Endothelial cell (in vitro differentiated cells): Measurements from ENCODE around the gene EBLN2. TPM values are rescaled to one million over a fixed set of nuclear protein-coding genes. Genes with fewer than 3 reads are reported as not detected.
A peak's percentile ranks its signal among the peaks of the same experiment; 100 is the strongest.

Source experiments
- DNase-seq: peaks from one replicate; pipeline ENCODE4 v3.0.0; 2021; ENCODE audit warnings: low spot score
- H3K27ac Mint-ChIP-seq: one replicate; pipeline ENCODE4 v1.8.0; 2021; ENCODE audit warnings: mixed read lengths, inconsistent platforms; ENCODE audit not compliant: unreplicated experiment
- H3K27me3 Mint-ChIP-seq: one replicate; pipeline ENCODE4 v1.8.0; 2021; ENCODE audit warnings: mild to moderate bottlenecking, moderate library complexity, mixed read lengths, inconsistent platforms; ENCODE audit not compliant: unreplicated experiment
- H3K36me3 Mint-ChIP-seq: one replicate; pipeline ENCODE4 v1.8.0; 2021; ENCODE audit warnings: mild to moderate bottlenecking, low read depth, mixed read lengths, inconsistent platforms; ENCODE audit not compliant: unreplicated experiment
- H3K4me1 Mint-ChIP-seq: one replicate; pipeline ENCODE4 v1.8.0; 2021; ENCODE audit warnings: mild to moderate bottlenecking, mixed read lengths, inconsistent platforms; ENCODE audit not compliant: unreplicated experiment
- H3K4me3 Mint-ChIP-seq: one replicate; pipeline ENCODE4 v1.8.0; 2021; ENCODE audit warnings: mild to moderate bottlenecking, mixed read lengths, inconsistent platforms; ENCODE audit not compliant: unreplicated experiment
- H3K9me3 Mint-ChIP-seq: one replicate; pipeline ENCODE4 v1.8.0; 2021; ENCODE audit warnings: mixed read lengths, inconsistent platforms; ENCODE audit not compliant: unreplicated experiment
- total RNA-seq: library from RNA; stranded (reverse); fragmentation: NEBNext Ultra II Directional; extraction: Animal tissue kit (Norgen Biotek cat#: 25700); gene quantifications from one replicate; pipeline ENCODE4 v1.2.1, GENCODE V29; 2021; ENCODE audit not compliant: unreplicated experiment
- TF ChIP-seq, protein P1 (sequence below): fragments of 200-600 bp; sonication (generic); IDR thresholded peaks from one replicate; pipeline ENCODE4 v1.5.0; 2021; ENCODE audit warnings: antibody characterized with exemption; ENCODE audit not compliant: unreplicated experiment

EBLN2 gene
- total RNA-seq, 1 donor from 2014 or later = 9.4 TPM

DNA sequence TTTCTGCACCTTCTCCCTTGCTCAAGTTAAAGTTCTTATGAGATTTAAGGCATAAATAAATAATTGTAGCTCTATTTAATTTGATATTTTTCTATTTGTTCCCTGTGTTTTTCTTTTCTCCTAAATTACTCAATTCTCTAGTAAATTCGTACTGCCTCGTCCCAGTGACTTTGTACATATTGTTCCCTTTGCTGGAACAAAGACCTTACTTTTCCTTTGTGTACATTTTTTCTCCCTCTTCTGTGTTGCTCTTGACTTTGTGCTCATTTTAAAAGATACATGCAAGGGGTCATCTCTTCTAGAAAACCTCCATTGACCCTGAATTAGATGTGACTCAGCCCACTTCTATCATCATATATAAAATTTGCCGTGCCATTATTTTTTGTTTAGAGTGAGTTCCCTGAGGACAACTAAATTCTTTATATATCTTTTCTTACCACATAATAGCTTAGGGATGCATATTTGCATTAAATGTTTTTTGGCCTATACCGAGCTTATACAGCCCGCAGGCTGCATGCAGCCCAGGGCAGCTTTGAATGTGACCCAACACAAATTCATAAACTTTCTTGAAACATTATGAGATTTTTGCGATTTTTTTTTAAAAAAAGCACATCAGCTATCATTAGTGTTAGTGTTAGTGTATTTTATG lies 35.2 kb upstream of the EBLN2 start:
- Mint-ChIP-seq H3K27me3 (no peaks in the 10 kb centered on the region), H3K4me1 (peaks cover 18% of the 10 kb centered on the region), H3K27ac (no peak overlapping the region), H3K36me3 (no peaks in the 10 kb centered on the region), H3K4me3 (no peak overlapping the region), H3K9me3 (no peaks in the 10 kb centered on the region)
- TF ChIP-seq, protein P1, sequence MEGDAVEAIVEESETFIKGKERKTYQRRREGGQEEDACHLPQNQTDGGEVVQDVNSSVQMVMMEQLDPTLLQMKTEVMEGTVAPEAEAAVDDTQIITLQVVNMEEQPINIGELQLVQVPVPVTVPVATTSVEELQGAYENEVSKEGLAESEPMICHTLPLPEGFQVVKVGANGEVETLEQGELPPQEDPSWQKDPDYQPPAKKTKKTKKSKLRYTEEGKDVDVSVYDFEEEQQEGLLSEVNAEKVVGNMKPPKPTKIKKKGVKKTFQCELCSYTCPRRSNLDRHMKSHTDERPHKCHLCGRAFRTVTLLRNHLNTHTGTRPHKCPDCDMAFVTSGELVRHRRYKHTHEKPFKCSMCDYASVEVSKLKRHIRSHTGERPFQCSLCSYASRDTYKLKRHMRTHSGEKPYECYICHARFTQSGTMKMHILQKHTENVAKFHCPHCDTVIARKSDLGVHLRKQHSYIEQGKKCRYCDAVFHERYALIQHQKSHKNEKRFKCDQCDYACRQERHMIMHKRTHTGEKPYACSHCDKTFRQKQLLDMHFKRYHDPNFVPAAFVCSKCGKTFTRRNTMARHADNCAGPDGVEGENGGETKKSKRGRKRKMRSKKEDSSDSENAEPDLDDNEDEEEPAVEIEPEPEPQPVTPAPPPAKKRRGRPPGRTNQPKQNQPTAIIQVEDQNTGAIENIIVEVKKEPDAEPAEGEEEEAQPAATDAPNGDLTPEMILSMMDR = no peak
- no peak for DNase-seq

DNA sequence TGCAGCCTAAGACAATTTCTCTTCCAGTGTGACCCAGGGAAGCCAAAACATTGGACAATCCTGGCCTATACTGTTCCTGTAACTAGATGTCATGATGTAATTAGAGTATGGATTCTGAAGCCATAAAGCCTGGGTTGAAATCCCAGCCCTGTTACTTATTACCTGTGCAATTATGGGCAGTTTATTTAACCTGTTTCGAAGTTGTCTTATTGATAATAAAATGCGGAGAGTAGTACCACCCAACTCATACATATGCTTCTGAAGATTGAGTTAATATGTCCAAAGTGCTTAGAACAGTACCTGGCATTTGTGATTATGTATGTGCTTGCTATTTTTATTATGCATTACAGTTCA lies 34.7 kb upstream of the EBLN2 start:
- Mint-ChIP-seq H3K4me1 (peaks cover 18% of the 10 kb centered on the region), H3K27me3 (no peaks in the 10 kb centered on the region), H3K36me3 (no peaks in the 10 kb centered on the region), H3K27ac (no peak overlapping the region), H3K9me3 (no peaks in the 10 kb centered on the region), H3K4me3 (no peak overlapping the region)
- TF ChIP-seq, protein P1 = no peak
- DNase-seq = no peak

DNA sequence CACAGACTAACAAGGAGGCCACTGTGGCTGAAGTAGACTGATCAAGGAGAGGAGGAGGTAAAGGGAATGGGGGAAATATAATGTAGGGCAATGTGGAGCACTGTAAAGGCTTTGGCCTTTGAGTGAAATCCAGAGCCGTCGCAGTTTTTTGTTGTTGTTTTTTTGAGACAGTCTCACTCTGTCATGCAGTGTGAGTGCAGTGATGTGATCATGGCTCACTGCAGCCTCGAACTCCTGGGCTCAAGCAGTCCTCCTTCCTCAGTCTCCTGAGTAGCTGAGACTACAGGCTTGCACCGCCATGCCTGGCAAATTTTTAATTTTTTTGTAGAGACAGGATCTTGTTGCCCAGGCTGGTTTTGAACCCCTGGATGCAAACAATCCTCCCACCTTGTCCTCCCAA lies 32.7 kb upstream of the EBLN2 start:
- H3K36me3 Mint-ChIP-seq = no peaks in the 10 kb centered on the region
- H3K27ac Mint-ChIP-seq = no peak overlapping the region
- DNase-seq = no peak
- no peaks in the 10 kb centered on the region for H3K9me3 Mint-ChIP-seq
- H3K4me3 Mint-ChIP-seq = no peak overlapping the region
- peaks cover 18% of the 10 kb centered on the region for H3K4me1 Mint-ChIP-seq
- no peaks in the 10 kb centered on the region for H3K27me3 Mint-ChIP-seq
- TF ChIP-seq, protein P1 = no peak

DNA sequence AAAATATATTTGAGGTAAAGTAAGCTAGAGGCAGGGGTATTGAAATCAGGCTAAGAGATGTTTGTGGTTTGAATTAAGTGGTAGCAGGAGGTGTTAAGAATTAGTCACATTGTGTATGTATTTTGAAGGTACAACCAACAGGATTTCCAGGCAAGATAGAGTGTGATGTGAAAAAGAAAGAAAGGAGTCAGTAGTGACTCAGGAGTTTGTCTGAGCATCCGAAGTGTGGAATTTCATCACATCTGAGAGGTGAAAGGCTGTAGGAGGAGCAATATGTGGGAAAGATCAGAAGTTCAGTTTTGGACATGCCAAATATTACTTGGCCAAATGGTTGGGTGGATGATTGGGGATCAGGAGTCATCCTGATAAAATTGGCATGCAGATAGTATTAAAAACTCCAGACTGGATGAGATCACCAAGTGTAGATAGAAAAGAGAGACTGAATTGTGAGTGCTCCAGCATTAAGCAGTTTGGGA lies 32.1 kb upstream of the EBLN2 start:
- no peaks in the 10 kb centered on the region for H3K9me3 Mint-ChIP-seq
- H3K36me3 Mint-ChIP-seq = no peaks in the 10 kb centered on the region
- no peak overlapping the region for H3K4me3 Mint-ChIP-seq
- DNase-seq = no peak
- H3K4me1 Mint-ChIP-seq = peaks cover 14% of the 10 kb centered on the region
- peak overlapping the region; percentile 14 for H3K27ac Mint-ChIP-seq
- TF ChIP-seq, protein P1 = no peak
- no peaks in the 10 kb centered on the region for H3K27me3 Mint-ChIP-seq

DNA sequence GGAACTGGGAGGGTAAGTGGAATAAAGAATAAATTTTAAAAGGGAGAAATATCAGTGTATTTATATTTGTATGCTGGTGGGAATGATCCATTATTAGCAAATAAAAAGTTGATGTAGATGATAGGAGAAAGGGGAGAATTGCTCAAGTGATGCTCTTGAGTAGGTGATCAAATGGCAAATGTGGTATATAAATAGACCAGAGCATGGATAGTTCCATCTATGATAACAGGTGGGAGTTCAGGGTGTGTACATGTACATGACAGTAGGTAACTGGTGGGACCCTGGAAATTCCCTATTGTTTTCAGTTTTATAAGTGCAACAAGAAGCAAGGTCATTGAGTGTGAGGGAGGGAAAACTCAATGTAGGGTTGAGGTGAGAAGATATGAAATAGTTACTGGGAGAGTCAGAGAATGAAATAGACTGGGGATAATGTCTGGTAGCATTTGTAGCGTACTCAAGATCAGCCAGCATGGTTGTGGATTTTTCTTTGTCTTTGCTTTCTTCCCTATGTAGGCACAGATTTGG lies 31.3 kb upstream of the EBLN2 start:
- H3K27ac Mint-ChIP-seq = no peak overlapping the region
- H3K4me1 Mint-ChIP-seq = peaks cover 12% of the 10 kb centered on the region

More for the DNA sequence above, 31.3 kb upstream of the EBLN2 start:
- H3K4me3 Mint-ChIP-seq = no peak overlapping the region
- DNase-seq = no peak
- no peaks in the 10 kb centered on the region for H3K9me3 Mint-ChIP-seq
- no peaks in the 10 kb centered on the region for H3K36me3 Mint-ChIP-seq
- H3K27me3 Mint-ChIP-seq = no peaks in the 10 kb centered on the region
- TF ChIP-seq, protein P1 = no peak
